GM12892 (cell line): ENCODE measurements around the gene ZNF730. TPM values are rescaled to one million over a fixed set of nuclear protein-coding genes. Genes with fewer than 3 reads are reported as not detected.
"Not testable (repeated sequence)": the region's sequence is repeated elsewhere in the genome, so short reads cannot be mapped to it uniquely, and the experiment has no call there.

Experiments used
- DNase-seq: peaks from one replicate; pipeline ENCODE4 v3.0.0; 2011; ENCODE audit not compliant: insufficient read length
- FAIRE-seq: peaks from 2 replicates; lab custom pipeline; 2011; peaks lifted over from hg19 to GRCh38; lab: Jason Lieb, UNC
- POLR2A ChIP-seq: IDR thresholded peaks from 2 replicates; pipeline ENCODE4 v1.6.1; 2011; ENCODE audit warnings: low read depth, low read length, control low read depth
- POLR2AphosphoS5 ChIP-seq: IDR thresholded peaks from 2 replicates; pipeline ENCODE4 v1.6.1; 2011; ENCODE audit warnings: low read depth, low read length, control low read depth
- TAF1 ChIP-seq: IDR thresholded peaks from 2 replicates; pipeline ENCODE4 v1.6.1; 2011; ENCODE audit warnings: low read depth, mild to moderate bottlenecking, control low read depth, low read length, borderline replicate concordance
- polyA plus RNA-seq: library from polyadenylated mRNA; unstranded; fragments of >200 nt; gene quantifications from one replicate; pipeline ENCODE4 v1.2.1, GENCODE V29; 2012; ENCODE audit warnings: missing spikeins, inconsistent platforms; ENCODE audit not compliant: missing spikeins

ZNF730 gene
- 2.2 TPM for polyA plus RNA-seq

GRCh38 chr19:23116802-23117571 is at the start of gene ZNF730:
Gene ZNF730, plus strand, starts transcription at chr19:23117025. Its CDS starts 149 bp downstream, at chr19:23117174.
- DNase-seq (peak; percentile 64), FAIRE-seq (peak; percentile 66)
- peak; percentile 47; the same call in 1 of the 2 replicates for TF ChIP-seq POLR2A
- TF ChIP-seq TAF1: no peak; the same call in 1 of the 2 replicates
- no peak for TF ChIP-seq POLR2AphosphoS5

- TF ChIP-seq POLR2AphosphoS5 (no peak), POLR2A (no peak), TAF1 (no peak)
- DNase-seq (no peak), FAIRE-seq (no peak)
Observed at GRCh38 chr19:23070353-23071146, 46.3 kb upstream of the ZNF730 start.

DNA sequence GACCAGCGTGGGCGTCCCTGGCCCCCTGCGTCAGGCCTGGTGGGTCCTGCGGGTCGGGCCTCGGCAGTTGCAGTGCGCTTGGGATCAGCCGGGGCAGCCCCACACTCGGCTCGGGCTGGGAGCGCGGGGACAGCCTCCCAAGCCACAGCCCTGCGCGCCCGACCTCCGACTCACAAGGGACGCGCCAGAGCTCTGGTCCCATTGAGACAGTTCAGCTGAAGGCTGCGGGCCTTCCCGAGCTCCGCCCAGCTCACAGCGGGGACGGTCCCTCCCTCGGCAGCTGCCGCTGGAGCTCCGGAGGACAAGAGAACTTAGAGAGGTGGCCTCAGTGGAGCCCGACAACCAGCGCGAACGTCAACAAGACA is 45.7 kb upstream of the ZNF730 start:
- TF ChIP-seq POLR2A (no peak), POLR2AphosphoS5 (no peak), TAF1 (no peak)
- no peak for DNase-seq
- peak; percentile 99 for FAIRE-seq

DNA sequence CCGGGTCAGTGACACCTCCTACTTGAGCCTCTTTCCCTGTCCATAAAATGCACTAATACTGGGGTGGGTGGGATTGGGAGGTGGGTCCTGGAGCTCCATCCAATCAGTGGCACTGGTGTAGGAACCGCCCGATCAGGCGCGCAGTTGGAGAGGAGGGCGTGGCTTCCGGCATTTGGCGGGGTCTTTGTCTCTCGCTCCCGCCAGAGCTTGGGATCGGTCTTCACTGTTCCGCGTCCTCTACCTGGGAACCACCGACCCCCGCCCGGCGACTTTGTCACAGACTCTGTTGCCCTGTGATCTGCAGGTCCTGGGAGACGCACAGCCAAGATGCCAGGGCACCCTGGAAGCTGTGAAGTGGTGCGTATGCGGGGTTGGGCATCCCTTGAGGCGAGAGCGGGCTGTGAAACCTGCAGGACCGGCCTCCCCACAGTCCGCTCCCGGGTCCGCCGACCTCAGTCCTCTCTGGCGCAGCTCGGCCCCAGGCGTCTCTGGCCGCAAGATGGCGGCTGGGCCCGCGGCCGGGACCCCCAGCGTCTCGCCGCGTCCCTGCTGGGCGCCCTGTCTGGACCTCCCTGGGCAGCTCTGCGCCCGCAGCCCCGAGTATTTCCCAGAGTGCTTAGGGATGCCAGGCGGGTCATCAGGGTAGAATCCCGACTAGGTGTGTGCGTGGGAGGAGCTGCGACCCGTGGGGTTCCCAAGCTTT is 41.6 kb upstream of the ZNF730 start:
- DNase-seq: peak; percentile 36
- TF ChIP-seq POLR2A (peak; percentile 56; the same call in 1 of the 2 replicates), POLR2AphosphoS5 (no peak)
- peak; percentile 21 for FAIRE-seq

GRCh38 chr19:23077776-23078175 is 39.0 kb upstream of the ZNF730 start:
- not testable (repeated sequence) for FAIRE-seq, DNase-seq

DNA sequence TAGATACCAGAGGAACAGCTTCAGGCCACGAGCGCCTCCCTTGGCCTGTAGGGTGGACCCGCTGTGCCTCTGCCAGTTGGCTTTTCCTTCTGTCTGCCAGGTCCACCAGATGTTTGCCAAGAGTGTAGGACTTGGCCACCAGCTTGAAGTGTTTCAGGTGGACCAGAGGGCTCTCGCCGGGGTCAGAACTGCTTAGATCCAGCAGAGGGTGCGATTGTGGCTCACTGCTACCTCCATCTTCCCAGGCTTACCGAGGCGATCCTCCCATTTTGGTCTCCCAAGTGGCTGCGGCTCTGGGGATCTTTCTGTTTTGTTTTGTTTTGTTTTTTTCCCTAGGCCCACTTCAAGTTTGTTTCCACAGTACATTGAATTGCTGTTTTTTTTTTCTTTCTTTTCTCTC is 23.0 kb upstream of the ZNF730 start:
- FAIRE-seq: no peak
- TF ChIP-seq TAF1 (no peak), POLR2A (no peak), POLR2AphosphoS5 (no peak)
- DNase-seq: no peak

- TF ChIP-seq POLR2AphosphoS5: no peak
- no peak for TF ChIP-seq TAF1
- no peak for TF ChIP-seq POLR2A
- DNase-seq (no peak), FAIRE-seq (no peak)
Observed at GRCh38 chr19:23095418-23095817, 21.4 kb upstream of the ZNF730 start.

GRCh38 chr19:23098286-23098685 is 18.5 kb upstream of the ZNF730 start:
- no peak for FAIRE-seq
- DNase-seq: no peak
- no peak for TF ChIP-seq TAF1
- no peak for TF ChIP-seq POLR2A
- no peak for TF ChIP-seq POLR2AphosphoS5

GRCh38 chr19:23098988-23099387 is 17.8 kb upstream of the ZNF730 start:
- no peak for DNase-seq
- no peak for FAIRE-seq
- TF ChIP-seq POLR2AphosphoS5 (no peak), TAF1 (no peak), POLR2A (no peak)

- no peak for DNase-seq
- TF ChIP-seq POLR2AphosphoS5 (no peak), POLR2A (no peak), TAF1 (no peak)
Observed at GRCh38 chr19:23099966-23100365, 16.9 kb upstream of the ZNF730 start.

DNA sequence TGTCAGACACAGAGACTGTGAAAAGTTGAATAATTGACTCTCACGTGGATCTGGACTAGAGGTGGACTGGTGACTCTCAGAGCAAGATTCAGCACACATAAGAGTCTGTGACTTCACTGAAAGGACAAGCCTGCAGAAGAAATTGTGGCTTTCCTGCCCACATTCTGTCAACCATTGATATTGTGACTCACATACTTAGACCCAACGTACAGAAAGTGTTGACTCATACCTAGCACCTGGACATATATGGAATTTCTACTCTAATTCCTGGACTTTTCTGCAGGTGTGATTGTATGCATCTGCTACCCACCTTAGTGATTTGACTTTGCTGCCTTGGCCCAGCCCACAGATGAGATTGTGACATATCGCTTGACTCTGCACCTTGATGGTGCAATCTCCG is 15.6 kb upstream of the ZNF730 start:
- TF ChIP-seq POLR2A (no peak), POLR2AphosphoS5 (no peak), TAF1 (no peak)
- DNase-seq (no peak), FAIRE-seq (no peak)

More at GRCh38 chr19:23099966-23100365, 16.9 kb upstream of the ZNF730 start:
- FAIRE-seq: no peak

- no peak for TF ChIP-seq POLR2AphosphoS5
- TF ChIP-seq TAF1: no peak
- no peak for TF ChIP-seq POLR2A
- no peak for FAIRE-seq
- no peak for DNase-seq
Observed at GRCh38 chr19:23118400-23118799, 1.6 kb downstream of the ZNF730 start.

GRCh38 chr19:23134211-23134610 is 17.4 kb downstream of the ZNF730 start:
- DNase-seq, FAIRE-seq: not testable (repeated sequence)
